Small intestine (tissue), 7 donors: Measurements from ENCODE around the gene ZFYVE28. TPM values are rescaled to one million over a fixed set of nuclear protein-coding genes. Genes with fewer than 3 reads are reported as not detected.
A peak's percentile ranks its signal among the peaks of the same experiment; 100 is the strongest.

Experiments used
- DNase-seq, 2 donors: peaks; one replicate each; pipeline versions ENCODE4 v3.0.0 to v3.0.0-alpha.2; 2013
- FAIRE-seq: peaks from 2 replicates; lab custom pipeline; 2012; peaks lifted over from hg19 to GRCh38; lab: Jason Lieb, UNC
- H3K27ac ChIP-seq, 3 donors: one replicate each; pipeline ENCODE4 v1.5.1; 2013; ENCODE audit warnings: low read length in 2 of 3, mild to moderate bottlenecking in 2 of 3, control low read depth in 1 of 3, inconsistent platforms in 1 of 3, low read depth in 1 of 3, moderate library complexity in 1 of 3
- H3K27me3 ChIP-seq, 3 donors: one replicate each; pipeline ENCODE4 v1.6.1; 2013; ENCODE audit warnings: low read length in 3 of 3, inconsistent platforms in 1 of 3; ENCODE audit not compliant: control insufficient read depth in 3 of 3, insufficient read depth in 3 of 3
- H3K36me3 ChIP-seq, 3 donors: one replicate each; pipeline ENCODE4 v1.6.1; 2013; ENCODE audit warnings: low read length in 3 of 3, inconsistent platforms in 1 of 3, low read depth in 1 of 3, mild to moderate bottlenecking in 1 of 3, moderate library complexity in 1 of 3; ENCODE audit not compliant: control insufficient read depth in 3 of 3, insufficient read depth in 2 of 3
- H3K4me1 ChIP-seq, 3 donors: one replicate each; pipeline ENCODE4 v1.6.1; 2013; ENCODE audit warnings: low read length in 2 of 3, inconsistent platforms in 1 of 3, low read depth in 1 of 3, mild to moderate bottlenecking in 1 of 3, moderate library complexity in 1 of 3; ENCODE audit not compliant: control insufficient read depth in 3 of 3, insufficient read depth in 2 of 3
- H3K4me3 ChIP-seq, 3 donors: one replicate each; pipeline ENCODE4 v1.5.1; 2013; ENCODE audit warnings: low read length in 3 of 3, control low read depth in 1 of 3, inconsistent platforms in 1 of 3, low read depth in 1 of 3, mild to moderate bottlenecking in 1 of 3, moderate library complexity in 1 of 3
- H3K9me3 ChIP-seq, 2 donors: one replicate each; pipeline ENCODE4 v1.6.1; 2013; ENCODE audit warnings: low read depth in 1 of 2, low read length in 1 of 2; ENCODE audit not compliant: control insufficient read depth in 2 of 2, insufficient read depth in 1 of 2
- WGBS, 3 donors: extraction: QIAGEN DNeasy Blood & Tissue Kit; methylation state at CpG; one replicate each; pipeline ENCODE4 v1.1.7; 2013; 5-methylcytosine and 5-hydroxymethylcytosine counted together
- polyA plus RNA-seq, 4 donors: library from polyadenylated mRNA; stranded (reverse) in 3 of 4; unstranded in 1 of 4; fragments of 200-250 nt in 3 of 4; fragments of 120-200 nt in 1 of 4; gene quantifications; one replicate each; pipeline versions ENCODE4 v1.2.1 to v1.2.3, GENCODE V29; 2013
- donor health status: healthy with polysubstance abuse.
- donor health status: control.
- donor health status: control.
- donor health status: Bipolar disorder and iron deficiency.
- donor health status: healthy.

ZFYVE28 gene
- polyA plus RNA-seq, 4 donors, result 8.6 to 29.5 (median 12.8) TPM

- Histone ChIP-seq H3K27me3 (no peaks in the 10 kb centered on the region), H3K36me3 (no peaks in the 10 kb centered on the region), H3K4me1 (peaks cover 3 to 46% (median 11%) of the 10 kb centered on the region in 3 donors), H3K27ac (peak overlapping the region in 1 of 3 donors; percentile 86), H3K9me3 (peaks cover 1 to 7% of the 10 kb centered on the region in 2 donors), H3K4me3 (peak overlapping the region in 2 of 3 donors; percentile 41 to 46)
- DNase-seq (peak in 1 of 2 donors; percentile 64), FAIRE-seq (no peak)
- WGBS, 3 donors, result 39 to 50% (median 49%) methylated on average over 22 to 41 of the region's 41 CpGs
Observed at GRCh38 chr4:2365054-2365912, 53.2 kb downstream of the ZFYVE28 start.

- WGBS, 3 donors, result 14 to 24% (median 16%) methylated on average over 41 to 47 of the region's 47 CpGs
- DNase-seq, result peak; percentile 20 to 73
- Histone ChIP-seq H3K4me1 (peaks cover 3 to 46% (median 11%) of the 10 kb centered on the region in 3 donors), H3K9me3 (peaks cover 1 to 7% of the 10 kb centered on the region in 2 donors), H3K36me3 (no peaks in the 10 kb centered on the region), H3K4me3 (peak overlapping the region in 2 of 3 donors; percentile 41 to 46), H3K27me3 (no peaks in the 10 kb centered on the region), H3K27ac (peak overlapping the region in 1 of 3 donors; percentile 86)
- FAIRE-seq, result no peak
Observed at GRCh38 chr4:2364654-2365053, 53.8 kb downstream of the ZFYVE28 start.

GRCh38 chr4:2363951-2364653 is 54.3 kb downstream of the ZFYVE28 start:
- no peak for DNase-seq
- WGBS, 3 donors, result 63 to 73% (median 67%) methylated on average over 17 of the region's 17 CpGs
- no peak for FAIRE-seq

GRCh38 chr4:2363056-2363721 is 55.3 kb downstream of the ZFYVE28 start:
- 27 to 64% (median 41%) methylated on average over 10 to 12 of the region's 12 CpGs for WGBS, 3 donors
- H3K27me3 ChIP-seq, result no peaks in the 10 kb centered on the region
- H3K36me3 ChIP-seq, result no peaks in the 10 kb centered on the region
- no peaks in the 10 kb centered on the region for H3K9me3 ChIP-seq
- DNase-seq, result peak; percentile 81 to 89
- H3K4me1 ChIP-seq, result peaks cover 3 to 46% (median 11%) of the 10 kb centered on the region in 3 donors
- FAIRE-seq, result no peak
- H3K4me3 ChIP-seq, result no peak overlapping the region
- peak overlapping the region in 2 of 3 donors; percentile 27 to 86 for H3K27ac ChIP-seq

More at GRCh38 chr4:2363951-2364653, 54.3 kb downstream of the ZFYVE28 start:
- Histone ChIP-seq H3K27me3 (no peaks in the 10 kb centered on the region), H3K9me3 (peaks cover 0 to 6% of the 10 kb centered on the region in 2 donors), H3K4me1 (peaks cover 3 to 46% (median 11%) of the 10 kb centered on the region in 3 donors), H3K36me3 (no peaks in the 10 kb centered on the region), H3K4me3 (peak overlapping the region in 2 of 3 donors; percentile 41 to 46), H3K27ac (peak overlapping the region; percentile 11 to 86 (median 27))

- Histone ChIP-seq H3K27ac (peak overlapping the region in 2 of 3 donors; percentile 24 to 86), H3K36me3 (no peaks in the 10 kb centered on the region), H3K9me3 (no peaks in the 10 kb centered on the region), H3K4me3 (no peak overlapping the region), H3K4me1 (peaks cover 3 to 46% (median 11%) of the 10 kb centered on the region in 3 donors), H3K27me3 (no peaks in the 10 kb centered on the region)
- FAIRE-seq (no peak), DNase-seq (peak in 1 of 2 donors; percentile 17)
- 83 to 91% (median 88%) methylated on average over 14 to 15 of the region's 15 CpGs for WGBS, 3 donors
Observed at GRCh38 chr4:2362266-2363055, 56.0 kb downstream of the ZFYVE28 start.

GRCh38 chr4:2361366-2362265 is 56.8 kb downstream of the ZFYVE28 start:
- Histone ChIP-seq H3K27ac (peak overlapping the region in 1 of 3 donors; percentile 86), H3K36me3 (no peaks in the 10 kb centered on the region), H3K4me1 (peaks cover 3 to 46% (median 11%) of the 10 kb centered on the region in 3 donors), H3K9me3 (no peaks in the 10 kb centered on the region), H3K27me3 (no peaks in the 10 kb centered on the region), H3K4me3 (no peak overlapping the region)
- FAIRE-seq (no peak), DNase-seq (peak in 1 of 2 donors; percentile 63)
- 85 to 88% (median 86%) methylated on average over 22 to 23 of the region's 23 CpGs for WGBS, 3 donors

- no peak overlapping the region for H3K27ac ChIP-seq
- H3K9me3 ChIP-seq, result no peaks in the 10 kb centered on the region
- no peak overlapping the region for H3K4me3 ChIP-seq
- H3K4me1 ChIP-seq, result peaks cover 3 to 41% (median 11%) of the 10 kb centered on the region in 3 donors
- H3K36me3 ChIP-seq, result no peaks in the 10 kb centered on the region
- WGBS, 3 donors, result 85 to 88% (median 86%) methylated on average over 6 of the region's 6 CpGs
- no peaks in the 10 kb centered on the region for H3K27me3 ChIP-seq
- FAIRE-seq (no peak), DNase-seq (no peak)
Observed at GRCh38 chr4:2360396-2360730, 58.1 kb downstream of the ZFYVE28 start.
